ENCODE data around the gene CCDC141. TPM values are rescaled to one million over a fixed set of nuclear protein-coding genes. Genes with fewer than 3 reads are reported as not detected.

Gene CCDC141
- total RNA-seq, 2 donors from 2014 or later: 118 to 142 TPM

- H3K27me3 ChIP-seq (ENCODE audit: control insufficient read depth, insufficient read depth, low read length, poor library complexity, severe bottlenecking): no peaks in the 10 kb centered on the region
- no peak for TF ChIP-seq CTCF (conservative IDR thresholded peaks at IDR 0.05)
- H3K36me3 ChIP-seq (ENCODE audit: control insufficient read depth, insufficient read depth, low read length): peaks cover 81% of the 10 kb centered on the region
- DNase-seq: no peak
- no peak overlapping the region for H3K4me3 ChIP-seq (ENCODE audit: low read length)
- Mint-ChIP-seq H3K27me3 (ENCODE audit: insufficient read depth) (no peaks in the 10 kb centered on the region), H3K9me3 (no peaks in the 10 kb centered on the region), H3K36me3 (ENCODE audit: low read depth) (peaks cover 55% of the 10 kb centered on the region), H3K4me3 (no peak overlapping the region), H3K27ac (no peak overlapping the region), H3K4me1 (peaks cover 16% of the 10 kb centered on the region)
- no peaks in the 10 kb centered on the region for H3K9me3 ChIP-seq (ENCODE audit: control insufficient read depth, low read length)
- WGBS, 2 experiments (ENCODE audit: insufficient coverage in 1 of 2, insufficient read length in 1 of 2): 95 to 100% methylated on average over 2 of the region's 2 CpGs
- no peak overlapping the region for H3K9ac ChIP-seq (ENCODE audit: extremely low read depth, low read length, poor library complexity, severe bottlenecking)
- H3K4me1 ChIP-seq (ENCODE audit: control insufficient read depth, insufficient read depth, low read length): no peaks in the 10 kb centered on the region
- H3K27ac ChIP-seq (ENCODE audit: low read depth, low read length): no peak overlapping the region
These were observed 138.9 kb downstream of the CCDC141 start for GRCh38 chr2:178911039-178911438.

- WGBS, 2 experiments (ENCODE audit: insufficient coverage in 1 of 2, insufficient read length in 1 of 2): 94% methylated on average over 5 of the region's 5 CpGs; no CpG with 5 or more reads in 1 of the 2 experiments
- no peaks in the 10 kb centered on the region for H3K27me3 ChIP-seq (ENCODE audit: control insufficient read depth, insufficient read depth, low read length, poor library complexity, severe bottlenecking)
- H3K36me3 ChIP-seq (ENCODE audit: control insufficient read depth, insufficient read depth, low read length): peaks cover 84% of the 10 kb centered on the region
- Mint-ChIP-seq H3K36me3 (ENCODE audit: low read depth) (peaks cover 56% of the 10 kb centered on the region), H3K27ac (no peak overlapping the region), H3K9me3 (no peaks in the 10 kb centered on the region), H3K4me1 (peaks cover 17% of the 10 kb centered on the region), H3K4me3 (no peak overlapping the region), H3K27me3 (ENCODE audit: insufficient read depth) (no peaks in the 10 kb centered on the region)
- DNase-seq: no peak
- H3K4me3 ChIP-seq (ENCODE audit: low read length): no peak overlapping the region
- TF ChIP-seq CTCF (conservative IDR thresholded peaks at IDR 0.05): no peak
- no peak overlapping the region for H3K9ac ChIP-seq (ENCODE audit: extremely low read depth, low read length, poor library complexity, severe bottlenecking)
- H3K9me3 ChIP-seq (ENCODE audit: control insufficient read depth, low read length): peaks cover 1% of the 10 kb centered on the region
- no peak overlapping the region for H3K27ac ChIP-seq (ENCODE audit: low read depth, low read length)
- no peaks in the 10 kb centered on the region for H3K4me1 ChIP-seq (ENCODE audit: control insufficient read depth, insufficient read depth, low read length)
These were observed 139.9 kb downstream of the CCDC141 start for GRCh38 chr2:178910005-178910404.

GRCh38 chr2:178909507-178909906 lies 140.4 kb downstream of the CCDC141 start:
- Histone ChIP-seq H3K4me3 (ENCODE audit: low read length) (no peak overlapping the region), H3K36me3 (ENCODE audit: control insufficient read depth, insufficient read depth, low read length) (peaks cover 85% of the 10 kb centered on the region), H3K9ac (ENCODE audit: extremely low read depth, low read length, poor library complexity, severe bottlenecking) (no peak overlapping the region), H3K27me3 (ENCODE audit: control insufficient read depth, insufficient read depth, low read length, poor library complexity, severe bottlenecking) (no peaks in the 10 kb centered on the region), H3K9me3 (ENCODE audit: control insufficient read depth, low read length) (peaks cover 6% of the 10 kb centered on the region), H3K4me1 (ENCODE audit: control insufficient read depth, insufficient read depth, low read length) (no peaks in the 10 kb centered on the region), H3K27ac (ENCODE audit: low read depth, low read length) (no peak overlapping the region)
- no peak for TF ChIP-seq CTCF (conservative IDR thresholded peaks at IDR 0.05)
- WGBS, 2 experiments (ENCODE audit: insufficient coverage in 1 of 2, insufficient read length in 1 of 2): 98 to 100% methylated on average over 1 of the region's 2 CpGs
- no peak overlapping the region for H3K27ac Mint-ChIP-seq
- no peaks in the 10 kb centered on the region for H3K9me3 Mint-ChIP-seq
- H3K4me3 Mint-ChIP-seq: no peak overlapping the region
- no peaks in the 10 kb centered on the region for H3K27me3 Mint-ChIP-seq (ENCODE audit: insufficient read depth)
- peaks cover 59% of the 10 kb centered on the region for H3K36me3 Mint-ChIP-seq (ENCODE audit: low read depth)
- H3K4me1 Mint-ChIP-seq: peaks cover 17% of the 10 kb centered on the region
- no peak for DNase-seq
